Measurements from ENCODE around the gene COA1. TPM values are rescaled to one million over a fixed set of nuclear protein-coding genes. Genes with fewer than 3 reads are reported as not detected.

COA1 gene
- total and polyA plus RNA-seq, 2 donors (not counting 1 experiment from before 2014, with no cell fraction given): 28.7 to 72.7 TPM

- peak overlapping the region; percentile 76 for H3K4me2 ChIP-seq (replicated peaks; ENCODE audit: low read depth, low read length, poor library complexity, severe bottlenecking)
- Mint-ChIP-seq H3K4me3 (peak overlapping the region; percentile 81), H3K27me3 (no peaks in the 10 kb centered on the region), H3K27ac (peak overlapping the region; percentile 87), H3K4me1 (peaks cover 90% of the 10 kb centered on the region), H3K9me3 (ENCODE audit: insufficient read depth) (no peaks in the 10 kb centered on the region)
- peaks cover 0 to 8% (median 0%) of the 10 kb centered on the region in 3 donors for H3K9me3 ChIP-seq (ENCODE audit: control extremely low read depth in 1 of 3, control insufficient read depth in 2 of 3, insufficient read depth in 1 of 3, low read length in 2 of 3)
- ATAC-seq (ENCODE audit: low read depth) (no peak), DNase-seq (peak; percentile 35)
- H3K9ac ChIP-seq (ENCODE audit: low read length): peak overlapping the region; percentile 70
- H3K4me3 ChIP-seq (ENCODE audit: control extremely low read depth in 1 of 5, extremely low read depth in 1 of 5, insufficient read depth in 1 of 5, low read depth in 2 of 5, low read length in 4 of 5): peak overlapping the region; percentile 24 to 73 (median 48)
- TF ChIP-seq EZH2 (IDR thresholded peaks at IDR 0.05; ENCODE audit: borderline replicate concordance, insufficient read depth, low read depth, low read length, poor library complexity, severe bottlenecking) (no peak), CTCF (IDR thresholded peaks at IDR 0.05) (no peak)
- H3K36me3 ChIP-seq (replicated peaks in 1 of 2; ENCODE audit: control extremely low read depth in 1 of 2, control insufficient read depth in 1 of 2, extremely low read depth in 1 of 2, insufficient read depth in 2 of 2, low read length in 1 of 2): peaks cover 0 to 34% of the 10 kb centered on the region in 2 experiments
- H3K27ac ChIP-seq (ENCODE audit: low read length in 2 of 2): peak overlapping the region; percentile 87 to 97
- peaks cover 93 to 97% of the 10 kb centered on the region in 2 donors for H3K4me1 ChIP-seq (ENCODE audit: control insufficient read depth in 2 of 2, insufficient read depth in 2 of 2, low read length in 2 of 2)
- ChIA-PET CTCF (interaction anchor here (1.0 to 10.9 kb wide), 10 partner anchors 9 to 74 kb away, joined by 3 to 203 read pairs (median 4); partner anchors contain the start of gene STK17A), POLR2A (interaction anchor here (0.6 to 6.1 kb wide), 5 partner anchors 31 to 64 kb away, joined by 3 to 68 read pairs (median 3); partner anchors contain the start of gene STK17A)
- H2AFZ ChIP-seq (ENCODE audit: insufficient read depth, low read depth, low read length, poor library complexity, severe bottlenecking): peak overlapping the region; percentile 3
- H3K27me3 ChIP-seq (replicated peaks in 1 of 4; ENCODE audit: control extremely low read depth in 1 of 4, control insufficient read depth in 3 of 4, insufficient read depth in 4 of 4, low read length in 3 of 4): no peaks in the 10 kb centered on the region
- peaks cover 55% of the 10 kb centered on the region for H3K79me2 ChIP-seq (ENCODE audit: control insufficient read depth, insufficient read depth, low read length)
- 1% methylated on average over 7 of the region's 10 CpGs for WGBS (ENCODE audit: insufficient coverage)
- no peaks in the 10 kb centered on the region for H4K20me1 ChIP-seq (ENCODE audit: control insufficient read depth, insufficient read depth, low read length, poor library complexity, severe bottlenecking)
- intact Hi-C loops (cut with micrococcal nuclease): loop anchor here (2.0 to 5.0 kb wide), 2 partner anchors 25 to 36 kb away; no protein-coding TSS in a partner anchor
Observed at GRCh38 chr7:43647673-43648472, 81.5 kb downstream of the COA1 start.
